ENCODE measurements around the gene HPCA. TPM values are rescaled to one million over a fixed set of nuclear protein-coding genes. Genes with fewer than 3 reads are reported as not detected.

HPCA gene
- total and polyA plus RNA-seq, 8 donors, result 0.16 to 0.61 (median 0.35) TPM; not detected in 1

GRCh38 chr1:32896451-32896850 is 10.2 kb downstream of the HPCA start:
- Histone ChIP-seq H3K4me1 (peaks cover 7 to 24% of the 10 kb centered on the region in 2 donors), H3K4me3 (no peak overlapping the region), H3K27me3 (peaks cover 17 to 79% of the 10 kb centered on the region in 2 donors), H3K9me3 (no peaks in the 10 kb centered on the region), H3K27ac (no peak overlapping the region), H3K36me3 (no peaks in the 10 kb centered on the region)
- TF ChIP-seq, protein P1, sequence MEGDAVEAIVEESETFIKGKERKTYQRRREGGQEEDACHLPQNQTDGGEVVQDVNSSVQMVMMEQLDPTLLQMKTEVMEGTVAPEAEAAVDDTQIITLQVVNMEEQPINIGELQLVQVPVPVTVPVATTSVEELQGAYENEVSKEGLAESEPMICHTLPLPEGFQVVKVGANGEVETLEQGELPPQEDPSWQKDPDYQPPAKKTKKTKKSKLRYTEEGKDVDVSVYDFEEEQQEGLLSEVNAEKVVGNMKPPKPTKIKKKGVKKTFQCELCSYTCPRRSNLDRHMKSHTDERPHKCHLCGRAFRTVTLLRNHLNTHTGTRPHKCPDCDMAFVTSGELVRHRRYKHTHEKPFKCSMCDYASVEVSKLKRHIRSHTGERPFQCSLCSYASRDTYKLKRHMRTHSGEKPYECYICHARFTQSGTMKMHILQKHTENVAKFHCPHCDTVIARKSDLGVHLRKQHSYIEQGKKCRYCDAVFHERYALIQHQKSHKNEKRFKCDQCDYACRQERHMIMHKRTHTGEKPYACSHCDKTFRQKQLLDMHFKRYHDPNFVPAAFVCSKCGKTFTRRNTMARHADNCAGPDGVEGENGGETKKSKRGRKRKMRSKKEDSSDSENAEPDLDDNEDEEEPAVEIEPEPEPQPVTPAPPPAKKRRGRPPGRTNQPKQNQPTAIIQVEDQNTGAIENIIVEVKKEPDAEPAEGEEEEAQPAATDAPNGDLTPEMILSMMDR (IDR thresholded peaks at IDR 0.05), result no peak
- intact Hi-C loops (cut with DNase I), result no loop called here
- peak in 1 of 4 donors; percentile 52 for DNase-seq
- no peak for ATAC-seq

GRCh38 chr1:32897082-32898049 is 11.1 kb downstream of the HPCA start:
- intact Hi-C loops (cut with DNase I), result no loop called here
- DNase-seq, result no peak
- Histone ChIP-seq H3K27ac (no peak overlapping the region), H3K36me3 (no peaks in the 10 kb centered on the region), H3K9me3 (no peaks in the 10 kb centered on the region), H3K4me3 (no peak overlapping the region), H3K4me1 (peaks cover 7 to 24% of the 10 kb centered on the region in 2 donors), H3K27me3 (peaks cover 14 to 79% of the 10 kb centered on the region in 2 donors)
- TF ChIP-seq, protein P1 (IDR thresholded peaks at IDR 0.05), result no peak
- no peak for ATAC-seq

DNA sequence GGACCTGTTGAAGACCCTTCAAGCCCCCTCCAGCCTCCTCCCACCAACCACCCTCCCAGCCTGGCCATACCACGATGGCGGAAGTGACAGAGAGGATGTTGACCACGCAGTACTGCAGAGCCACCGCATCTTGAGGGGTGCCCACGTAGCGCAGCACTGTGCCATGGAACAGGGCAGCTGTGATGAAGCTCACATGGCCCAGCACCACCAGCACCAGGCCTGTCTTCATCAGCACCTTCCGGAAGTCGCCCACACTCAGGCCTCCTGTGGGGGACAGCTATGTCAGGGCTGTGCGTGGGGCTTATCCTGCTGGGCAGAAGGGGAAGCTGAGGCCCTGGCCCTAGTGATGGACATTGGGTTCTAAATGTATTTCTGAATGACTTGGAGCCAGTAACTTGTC is 11.8 kb downstream of the HPCA start:
- DNase-seq, result no peak
- Histone ChIP-seq H3K27me3 (peaks cover 7 to 79% of the 10 kb centered on the region in 2 donors), H3K9me3 (no peaks in the 10 kb centered on the region), H3K36me3 (no peaks in the 10 kb centered on the region), H3K27ac (no peak overlapping the region), H3K4me1 (peaks cover 7 to 19% of the 10 kb centered on the region in 2 donors), H3K4me3 (no peak overlapping the region)
- no peak for ATAC-seq
- TF ChIP-seq, protein P1 (IDR thresholded peaks at IDR 0.05), result no peak
- intact Hi-C loops (cut with DNase I), result no loop called here

GRCh38 chr1:32898958-32899357 is 12.7 kb downstream of the HPCA start:
- ATAC-seq (no peak), DNase-seq (no peak)
- no peaks in the 10 kb centered on the region for H3K36me3 ChIP-seq
- no peaks in the 10 kb centered on the region for H3K9me3 ChIP-seq
- H3K4me3 ChIP-seq, result no peak overlapping the region
- peaks cover 7 to 11% of the 10 kb centered on the region in 2 donors for H3K4me1 ChIP-seq
- no peak overlapping the region for H3K27ac ChIP-seq
- peaks cover 5 to 76% of the 10 kb centered on the region in 2 donors for H3K27me3 ChIP-seq
- intact Hi-C loops (cut with DNase I), result no loop called here
- TF ChIP-seq, protein P1 (IDR thresholded peaks at IDR 0.05), result no peak

- DNase-seq, result no peak
- Histone ChIP-seq H3K4me3 (no peak overlapping the region), H3K9me3 (no peaks in the 10 kb centered on the region), H3K4me1 (peaks cover 7 to 11% of the 10 kb centered on the region in 2 donors), H3K27me3 (peaks cover 5 to 69% of the 10 kb centered on the region in 2 donors), H3K27ac (no peak overlapping the region), H3K36me3 (no peaks in the 10 kb centered on the region)
- no peak for ATAC-seq
- intact Hi-C loops (cut with DNase I), result no loop called here
- TF ChIP-seq, protein P1 (IDR thresholded peaks at IDR 0.05), result no peak
These were observed 13.4 kb downstream of the HPCA start for GRCh38 chr1:32899586-32900296.

Data from left lung (tissue), 10 donors.